IgD-negative memory B cell (primary cell): Measurements from ENCODE around the gene SVBP. TPM values are rescaled to one million over a fixed set of nuclear protein-coding genes. Genes with fewer than 3 reads are reported as not detected.
A peak's percentile ranks its signal among the peaks of the same experiment; 100 is the strongest.

Experiments
- H3K27ac Mint-ChIP-seq, 3 donors: one replicate each; pipeline ENCODE4 v1.8.0; 2020 to 2022; ENCODE audit warnings: mild to moderate bottlenecking in 3 of 3, mixed read lengths in 3 of 3, moderate library complexity in 1 of 3
- H3K27me3 Mint-ChIP-seq: one replicate; pipeline ENCODE4 v1.8.0; 2021; ENCODE audit warnings: mixed read lengths
- H3K36me3 Mint-ChIP-seq: one replicate; pipeline ENCODE4 v1.8.0; 2020; ENCODE audit warnings: mild to moderate bottlenecking, mixed read lengths
- H3K4me1 Mint-ChIP-seq, 3 donors: one replicate each; pipeline ENCODE4 v1.8.0; 2020 to 2022; ENCODE audit warnings: mixed read lengths in 3 of 3, mild to moderate bottlenecking in 1 of 3
- H3K4me3 Mint-ChIP-seq, 4 donors: one replicate each; pipeline ENCODE4 v1.8.0; 2020 to 2022; ENCODE audit warnings: mild to moderate bottlenecking in 4 of 4, mixed read lengths in 4 of 4, moderate library complexity in 3 of 4
- H3K9me3 Mint-ChIP-seq, 3 donors: one replicate each; pipeline ENCODE4 v1.8.0; 2020 to 2021; ENCODE audit warnings: mixed read lengths in 3 of 3, mild to moderate bottlenecking in 1 of 3
- polyA plus RNA-seq: library from polyadenylated mRNA; unstranded; fragments of 300-500 nt; fragmentation: Illumina TruSeq; gene quantifications from one replicate; pipeline ENCODE4 v1.2.3, GENCODE V29; 2021

Gene SVBP
- polyA plus RNA-seq, 1 donor from 2014 or later: 47.1 TPM

DNA sequence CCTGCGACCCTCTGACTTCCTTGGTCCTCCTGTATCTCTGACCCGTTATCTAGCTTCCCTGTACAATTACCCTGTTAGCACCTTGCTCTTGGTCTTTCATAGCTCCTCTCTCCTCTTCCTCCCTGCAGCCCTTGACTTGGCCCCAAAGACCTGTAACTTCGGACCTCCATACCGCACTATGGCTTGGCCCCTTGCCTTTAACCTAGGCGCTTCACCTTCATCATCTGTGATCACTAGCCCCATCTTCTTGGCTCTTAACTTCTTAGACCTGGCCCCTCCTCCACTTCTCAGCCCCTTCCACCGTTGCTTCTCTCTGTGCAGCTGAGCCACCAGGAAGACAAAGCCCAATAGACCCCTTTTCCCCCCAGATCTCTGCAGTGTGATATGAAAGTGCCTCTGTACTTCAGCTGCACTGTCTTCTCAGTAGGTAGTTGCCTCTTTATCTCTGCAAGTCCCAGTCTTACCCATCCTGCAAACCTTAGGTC, 30.0 kb upstream of the SVBP start:
- Mint-ChIP-seq H3K27me3 (no peaks in the 10 kb centered on the region), H3K27ac (peak overlapping the region; percentile 8 to 80 (median 18)), H3K4me1 (peaks cover 22 to 25% (median 25%) of the 10 kb centered on the region in 3 donors), H3K36me3 (peaks cover 14% of the 10 kb centered on the region), H3K9me3 (peaks cover 0 to 1% (median 0%) of the 10 kb centered on the region in 3 donors), H3K4me3 (peak overlapping the region; percentile 87 to 95 (median 92))

DNA sequence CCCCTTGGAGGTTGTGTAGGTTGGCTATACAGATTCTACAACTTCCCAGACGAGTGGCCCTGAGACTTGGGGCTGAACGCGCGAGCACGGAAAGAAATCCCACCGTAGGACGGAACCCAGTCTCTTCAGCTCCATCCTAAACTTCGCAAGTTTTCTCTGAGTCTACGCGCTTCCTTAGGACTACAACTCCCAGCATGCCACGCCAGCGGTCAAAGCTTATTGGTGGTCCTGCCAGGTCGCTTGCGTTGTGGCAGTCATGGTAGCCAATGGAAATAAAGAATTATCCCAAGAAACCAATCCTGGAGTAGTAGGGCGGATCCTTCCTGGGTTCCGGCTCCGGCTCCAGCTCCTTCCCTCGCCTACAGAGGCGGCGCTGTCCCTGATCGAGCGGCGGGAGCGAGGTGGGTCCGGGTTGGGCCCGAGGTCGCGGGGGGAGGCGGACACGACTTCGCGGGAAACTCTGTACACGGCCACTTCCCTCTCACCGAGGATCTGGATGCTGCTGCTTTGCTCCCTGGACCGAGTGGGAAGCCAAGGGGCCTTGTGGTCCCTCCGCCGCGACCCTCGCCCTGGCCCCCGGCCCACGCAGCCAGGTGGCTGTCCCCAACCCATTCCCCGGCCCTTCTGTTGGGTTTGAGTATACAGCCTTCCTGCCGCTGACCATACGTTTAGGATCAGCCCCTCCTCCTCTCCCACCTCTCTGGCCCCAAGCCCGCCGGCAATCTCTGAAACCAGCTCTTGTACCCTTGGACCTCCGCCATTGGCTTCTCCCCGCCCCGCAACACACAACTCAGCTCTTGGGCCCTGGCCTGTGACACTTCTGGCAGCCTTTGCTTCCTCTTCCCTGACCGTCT, 29.3 kb upstream of the SVBP start, which contains the start of gene ZNF691:
Gene ZNF691, plus strand, starts transcription at position 357 of the 854 bp plus-strand sequence. CDS start 3,046 bp downstream, outside the sequence.
- peaks cover 21 to 25% (median 24%) of the 10 kb centered on the region in 3 donors for H3K4me1 Mint-ChIP-seq
- H3K9me3 Mint-ChIP-seq: peaks cover 0 to 1% (median 0%) of the 10 kb centered on the region in 3 donors
- H3K27me3 Mint-ChIP-seq: no peaks in the 10 kb centered on the region
- H3K36me3 Mint-ChIP-seq: peaks cover 14% of the 10 kb centered on the region
- peak within 1 kb of the TSS; percentile 87 to 95 (median 92) for H3K4me3 Mint-ChIP-seq
- peak within 1 kb of the TSS; percentile 8 to 80 (median 59) for H3K27ac Mint-ChIP-seq

DNA sequence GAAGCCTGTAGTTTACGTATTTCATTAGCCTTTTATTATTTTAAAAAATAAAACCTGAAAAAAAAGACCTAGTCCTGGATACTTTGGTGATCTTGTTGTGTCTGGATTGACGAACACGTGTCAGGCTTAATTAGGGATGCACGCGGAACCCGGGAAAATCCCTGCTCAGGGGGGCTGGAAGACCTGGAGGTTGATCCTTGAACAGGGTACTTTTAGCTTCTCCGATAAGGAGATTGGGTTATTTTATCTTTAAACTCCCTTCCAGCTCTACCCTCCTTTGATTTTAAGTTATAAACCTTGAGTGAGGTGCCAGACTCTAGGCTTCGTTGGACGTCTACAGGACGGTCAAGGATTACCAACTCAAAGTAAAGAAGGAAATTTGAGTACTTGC, 28.7 kb upstream of the SVBP start:
- Mint-ChIP-seq H3K36me3 (peaks cover 11% of the 10 kb centered on the region), H3K9me3 (peaks cover 0 to 1% (median 0%) of the 10 kb centered on the region in 3 donors), H3K4me3 (peak overlapping the region; percentile 87 to 95 (median 92)), H3K27ac (peak overlapping the region; percentile 5 to 80 (median 59)), H3K4me1 (peaks cover 21 to 25% (median 24%) of the 10 kb centered on the region in 3 donors), H3K27me3 (no peaks in the 10 kb centered on the region)

DNA sequence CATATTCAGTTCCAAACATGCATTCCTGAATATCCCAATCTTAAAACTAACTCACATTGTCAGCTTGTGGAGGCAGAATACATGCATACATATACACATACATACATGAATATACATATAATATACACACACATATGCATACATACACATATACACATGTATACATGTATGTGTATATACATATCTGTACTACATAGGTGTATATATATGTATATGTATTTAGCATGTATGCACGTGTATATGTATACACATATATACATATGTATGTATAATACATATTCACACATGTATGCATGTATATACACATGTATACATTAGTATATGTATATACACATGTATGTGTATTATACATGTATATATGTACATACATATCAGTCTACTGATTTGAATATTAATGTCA, 28.0 kb upstream of the SVBP start:
- H3K4me1 Mint-ChIP-seq: peaks cover 21 to 25% (median 24%) of the 10 kb centered on the region in 3 donors
- no peak overlapping the region for H3K27ac Mint-ChIP-seq
- H3K9me3 Mint-ChIP-seq: peaks cover 0 to 1% (median 0%) of the 10 kb centered on the region in 3 donors
- H3K36me3 Mint-ChIP-seq: peaks cover 8% of the 10 kb centered on the region
- no peaks in the 10 kb centered on the region for H3K27me3 Mint-ChIP-seq
- no peak overlapping the region for H3K4me3 Mint-ChIP-seq

DNA sequence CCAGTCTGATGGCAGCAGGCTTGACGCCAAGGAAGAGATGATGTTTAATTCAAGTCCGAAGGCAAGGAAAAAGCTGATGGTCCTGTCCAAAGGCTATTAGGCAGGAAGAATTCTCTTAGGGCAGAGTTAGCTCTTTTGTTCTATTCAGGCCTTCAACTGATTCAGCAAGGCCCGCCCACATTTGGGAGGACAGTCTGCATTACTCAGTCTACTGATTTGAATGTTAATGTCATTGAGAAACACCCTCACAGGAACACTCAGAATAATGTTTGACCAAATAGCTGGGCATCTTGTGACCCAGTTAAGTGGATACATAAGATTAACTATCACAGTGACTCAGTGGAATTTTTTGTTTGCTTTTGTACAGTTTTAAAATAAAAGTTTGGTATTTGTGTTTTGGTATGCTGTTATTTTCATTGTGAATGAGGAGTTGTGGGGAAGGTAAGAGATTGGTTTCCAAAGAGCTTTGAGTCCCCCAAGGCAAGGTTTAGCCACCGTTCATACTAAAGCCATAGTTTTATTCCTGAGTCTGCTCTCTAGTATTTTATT, 27.5 kb upstream of the SVBP start:
- H3K27ac Mint-ChIP-seq: no peak overlapping the region
- H3K36me3 Mint-ChIP-seq: peaks cover 4% of the 10 kb centered on the region
- H3K4me3 Mint-ChIP-seq: peak overlapping the region in 1 of 4 donors; percentile 60
- H3K27me3 Mint-ChIP-seq: no peaks in the 10 kb centered on the region
- no peaks in the 10 kb centered on the region for H3K9me3 Mint-ChIP-seq
- H3K4me1 Mint-ChIP-seq: peaks cover 21 to 22% (median 21%) of the 10 kb centered on the region in 3 donors

DNA sequence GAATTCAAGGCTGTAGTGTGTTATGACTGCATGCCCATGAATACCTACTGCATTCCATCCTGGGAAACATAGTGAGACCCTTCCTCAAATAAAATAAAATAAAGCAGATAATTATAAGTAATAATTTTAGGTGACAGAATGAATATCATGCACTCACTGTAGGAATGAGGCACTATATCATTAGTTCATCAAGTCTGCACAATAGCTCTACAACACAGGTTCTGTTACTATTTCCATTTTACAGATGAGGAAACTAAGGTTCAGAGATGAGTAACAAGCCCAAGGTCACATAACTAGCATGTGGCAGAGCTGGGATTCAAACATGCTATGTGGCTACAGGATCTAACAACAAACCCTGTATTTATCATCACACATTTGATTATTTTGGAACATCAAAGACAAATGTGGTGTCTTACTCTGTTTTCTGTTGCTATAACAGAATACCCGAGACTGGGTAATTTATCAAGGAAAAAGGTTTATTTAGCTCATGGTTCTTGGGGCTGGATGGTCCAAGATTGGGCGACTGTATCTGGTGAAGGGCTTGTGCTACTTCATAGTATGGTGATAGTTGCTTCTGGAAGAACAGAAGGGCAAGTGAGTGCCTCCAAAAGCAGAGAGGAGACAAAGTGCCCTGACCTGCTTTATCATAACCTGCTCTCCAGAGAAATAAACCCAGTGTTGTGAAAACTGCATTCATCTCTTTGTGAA, 24.4 kb upstream of the SVBP start:
- Mint-ChIP-seq H3K36me3 (peaks cover 3% of the 10 kb centered on the region), H3K27ac (no peak overlapping the region), H3K9me3 (no peaks in the 10 kb centered on the region), H3K4me3 (no peak overlapping the region), H3K27me3 (no peaks in the 10 kb centered on the region), H3K4me1 (peaks cover 13 to 18% (median 18%) of the 10 kb centered on the region in 3 donors)

DNA sequence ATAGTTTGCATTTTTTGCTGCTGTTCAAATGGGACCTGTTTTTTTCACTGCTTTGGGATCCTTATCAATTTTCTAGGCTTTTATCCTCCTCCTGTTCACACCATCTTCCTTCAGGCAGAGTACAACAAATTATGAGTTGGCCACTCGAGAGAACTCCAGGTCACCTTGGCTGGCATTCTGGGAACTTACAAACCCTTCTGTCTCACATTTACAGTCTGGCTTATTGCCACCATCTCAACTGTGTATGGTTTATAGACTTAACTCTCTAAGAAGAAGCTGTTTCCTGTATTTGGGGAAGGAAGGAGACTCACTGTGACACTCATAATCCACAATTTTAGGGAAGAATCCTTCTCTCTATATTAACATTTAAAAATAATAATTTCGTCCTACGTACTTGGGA, 23.8 kb upstream of the SVBP start:
- Mint-ChIP-seq H3K27me3 (no peaks in the 10 kb centered on the region), H3K4me3 (no peak overlapping the region), H3K27ac (no peak overlapping the region), H3K4me1 (peaks cover 10 to 16% (median 15%) of the 10 kb centered on the region in 3 donors), H3K36me3 (peaks cover 3% of the 10 kb centered on the region), H3K9me3 (no peaks in the 10 kb centered on the region)

DNA sequence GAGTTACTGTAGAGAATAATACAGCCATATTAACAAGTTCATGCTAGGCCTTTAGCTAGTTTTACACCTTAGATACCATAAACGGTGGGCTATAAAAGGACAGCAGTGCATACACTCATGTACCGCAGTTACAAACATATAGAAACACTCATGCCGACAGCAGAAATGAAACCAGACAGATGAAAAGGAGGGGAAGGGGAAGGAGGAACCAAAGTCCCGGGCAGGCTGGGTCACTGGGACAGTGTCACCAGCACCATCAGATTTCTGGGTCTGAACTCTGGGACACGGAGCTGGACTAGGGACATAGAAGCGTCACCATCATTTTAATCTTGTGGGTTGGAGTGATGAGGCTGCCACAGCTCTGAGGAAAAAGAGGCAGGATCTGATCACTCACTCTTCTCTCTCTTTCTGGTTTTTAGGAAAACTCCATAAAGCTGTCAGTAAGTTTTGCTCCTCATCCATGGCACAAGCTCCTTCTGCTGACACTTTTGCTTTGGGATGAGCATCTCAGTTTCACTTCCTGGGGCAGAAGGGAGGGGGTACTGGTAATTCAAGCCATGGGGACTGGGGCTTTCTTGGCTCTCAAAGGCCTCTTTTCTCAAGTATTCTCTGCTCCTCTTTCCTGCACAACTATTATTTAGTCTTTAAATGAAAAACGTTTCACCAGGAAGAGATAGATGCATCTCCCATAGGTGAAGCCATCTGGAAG, 21.4 kb upstream of the SVBP start:
- Mint-ChIP-seq H3K27ac (peak overlapping the region in 1 of 3 donors; percentile 14), H3K36me3 (peaks cover 3% of the 10 kb centered on the region), H3K4me3 (peak overlapping the region in 3 of 4 donors; percentile 1 to 31 (median 7)), H3K27me3 (no peaks in the 10 kb centered on the region), H3K4me1 (peaks cover 14 to 22% (median 18%) of the 10 kb centered on the region in 3 donors), H3K9me3 (no peaks in the 10 kb centered on the region)

DNA sequence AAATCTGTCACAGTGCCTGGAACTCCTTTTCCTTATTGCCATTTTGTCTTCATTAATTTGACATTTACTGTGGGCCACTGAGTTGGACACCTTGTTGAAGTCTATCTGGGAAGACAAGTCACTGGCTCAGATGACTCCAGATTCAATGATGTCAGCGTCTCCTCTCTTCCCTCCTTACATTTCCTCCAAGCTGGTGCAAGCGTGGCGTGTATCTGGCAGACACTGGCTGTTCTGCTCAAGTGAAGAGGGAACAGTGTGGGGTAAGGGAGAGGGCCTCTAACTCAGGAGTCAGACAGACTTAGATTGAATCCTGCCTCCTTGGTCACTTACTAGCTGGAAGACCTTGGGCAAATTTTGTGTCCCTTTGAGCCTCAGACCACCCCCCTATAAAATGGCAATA, 20.5 kb upstream of the SVBP start:
- no peaks in the 10 kb centered on the region for H3K9me3 Mint-ChIP-seq

DNA sequence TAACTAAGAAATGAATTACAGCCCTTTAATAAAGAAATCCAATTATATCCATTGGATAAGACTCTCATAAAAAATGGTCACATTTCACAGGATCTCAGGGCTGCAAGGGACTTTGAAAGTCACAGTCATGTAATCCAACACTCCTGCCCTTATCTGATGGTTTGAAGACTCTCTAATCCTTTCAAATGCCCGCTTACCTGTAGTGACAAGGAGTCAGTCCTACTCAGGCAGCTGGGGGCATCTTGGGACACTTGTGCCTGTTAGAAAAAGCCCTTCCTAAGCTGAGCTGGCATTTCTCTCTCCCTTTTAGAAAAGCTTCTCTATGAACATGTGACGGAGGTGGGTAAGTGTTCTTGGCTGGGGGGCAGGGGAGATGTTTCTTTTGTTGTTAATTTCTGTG, 18.2 kb upstream of the SVBP start:
- Mint-ChIP-seq H3K4me1 (peaks cover 14 to 22% (median 18%) of the 10 kb centered on the region in 3 donors), H3K27me3 (no peaks in the 10 kb centered on the region), H3K36me3 (peaks cover 6% of the 10 kb centered on the region), H3K4me3 (no peak overlapping the region), H3K9me3 (no peaks in the 10 kb centered on the region), H3K27ac (peak overlapping the region in 1 of 3 donors; percentile 59)

More for the DNA sequence above, 20.5 kb upstream of the SVBP start:
- H3K27me3 Mint-ChIP-seq: no peaks in the 10 kb centered on the region
- peaks cover 14 to 22% (median 18%) of the 10 kb centered on the region in 3 donors for H3K4me1 Mint-ChIP-seq
- no peak overlapping the region for H3K4me3 Mint-ChIP-seq
- peaks cover under 1% of the 10 kb centered on the region for H3K36me3 Mint-ChIP-seq
- H3K27ac Mint-ChIP-seq: peak overlapping the region in 1 of 3 donors; percentile 91

DNA sequence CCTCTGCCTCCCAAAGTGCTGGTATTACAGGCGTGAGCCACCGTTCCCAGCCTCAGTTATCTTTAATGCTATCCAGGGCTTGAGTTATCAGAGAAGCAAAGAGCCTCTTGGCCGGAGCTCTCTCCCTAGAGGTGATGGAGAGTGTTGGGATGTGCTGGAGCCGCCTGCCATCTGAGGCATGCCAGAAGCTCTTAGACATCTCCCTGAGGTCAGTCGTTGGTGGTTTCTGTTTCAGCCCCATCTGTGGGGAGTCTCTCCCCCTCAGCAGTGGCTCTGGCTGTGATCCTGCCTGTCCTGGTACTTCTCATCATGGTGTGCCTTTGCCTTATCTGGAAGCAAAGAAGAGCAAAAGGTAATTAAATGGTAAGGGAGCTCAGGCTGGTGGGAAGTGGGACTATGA, 17.6 kb upstream of the SVBP start:
- no peaks in the 10 kb centered on the region for H3K9me3 Mint-ChIP-seq

DNA sequence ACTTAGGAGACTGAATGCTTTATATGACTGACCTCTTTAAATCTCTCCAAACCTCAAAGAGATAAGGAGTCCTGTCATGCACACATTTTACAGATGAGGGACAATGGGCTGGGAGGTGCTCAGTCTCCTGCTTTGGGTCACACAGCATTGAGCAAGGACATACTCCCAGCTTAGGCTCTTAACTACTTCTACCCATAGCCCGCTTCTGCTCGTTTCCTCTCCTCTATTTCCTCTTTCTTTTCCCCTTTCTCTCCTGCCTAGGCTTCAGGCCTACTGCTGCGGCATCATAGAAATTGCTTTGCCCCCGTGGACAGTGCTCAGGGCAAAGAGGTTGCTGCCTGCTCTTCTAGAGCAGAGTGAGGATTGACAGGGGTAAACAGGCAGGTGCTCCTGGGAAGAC, 16.8 kb upstream of the SVBP start:
- Mint-ChIP-seq H3K9me3 (no peaks in the 10 kb centered on the region), H3K36me3 (peaks cover 6% of the 10 kb centered on the region), H3K4me1 (peaks cover 14 to 22% (median 18%) of the 10 kb centered on the region in 3 donors), H3K27me3 (no peaks in the 10 kb centered on the region), H3K4me3 (no peak overlapping the region), H3K27ac (no peak overlapping the region)

More for the DNA sequence above, 17.6 kb upstream of the SVBP start:
- H3K36me3 Mint-ChIP-seq: peaks cover 6% of the 10 kb centered on the region
- peak overlapping the region in 1 of 3 donors; percentile 59 for H3K27ac Mint-ChIP-seq
- H3K4me1 Mint-ChIP-seq: peaks cover 14 to 22% (median 18%) of the 10 kb centered on the region in 3 donors
- no peak overlapping the region for H3K4me3 Mint-ChIP-seq
- H3K27me3 Mint-ChIP-seq: no peaks in the 10 kb centered on the region

DNA sequence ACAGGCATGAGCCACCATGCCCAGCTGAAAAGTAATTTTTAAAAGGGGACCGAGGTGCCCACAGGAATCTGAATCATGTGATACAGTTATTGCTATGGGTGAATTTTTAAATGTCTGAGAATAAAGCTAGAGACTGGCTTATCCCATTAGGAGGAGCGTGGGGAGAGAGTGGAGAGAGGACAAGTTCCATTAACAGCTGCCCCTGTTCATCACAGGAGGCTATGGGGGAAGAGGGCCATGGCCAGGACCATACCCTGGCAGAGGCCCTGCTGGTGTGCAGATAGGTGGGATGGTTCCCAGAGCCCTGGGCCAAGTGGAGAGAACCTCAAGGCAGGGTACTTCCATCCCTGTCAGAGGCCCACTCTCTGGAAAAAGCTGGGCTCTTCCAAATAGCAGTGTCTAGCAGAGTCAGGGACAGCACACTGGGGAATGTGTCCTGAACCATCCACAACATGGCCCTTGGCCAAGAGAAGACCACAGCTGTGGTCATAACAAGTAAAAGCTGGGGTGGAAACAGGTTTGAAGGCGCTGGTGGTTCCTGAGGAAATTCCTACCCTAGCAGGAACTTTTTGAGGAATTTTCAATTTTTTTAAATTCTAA, 15.5 kb upstream of the SVBP start:
- H3K27ac Mint-ChIP-seq: no peak overlapping the region
- no peaks in the 10 kb centered on the region for H3K9me3 Mint-ChIP-seq
- H3K4me3 Mint-ChIP-seq: no peak overlapping the region
- H3K4me1 Mint-ChIP-seq: peaks cover 5 to 12% (median 7%) of the 10 kb centered on the region in 3 donors
- peaks cover 6% of the 10 kb centered on the region for H3K36me3 Mint-ChIP-seq
- no peaks in the 10 kb centered on the region for H3K27me3 Mint-ChIP-seq

DNA sequence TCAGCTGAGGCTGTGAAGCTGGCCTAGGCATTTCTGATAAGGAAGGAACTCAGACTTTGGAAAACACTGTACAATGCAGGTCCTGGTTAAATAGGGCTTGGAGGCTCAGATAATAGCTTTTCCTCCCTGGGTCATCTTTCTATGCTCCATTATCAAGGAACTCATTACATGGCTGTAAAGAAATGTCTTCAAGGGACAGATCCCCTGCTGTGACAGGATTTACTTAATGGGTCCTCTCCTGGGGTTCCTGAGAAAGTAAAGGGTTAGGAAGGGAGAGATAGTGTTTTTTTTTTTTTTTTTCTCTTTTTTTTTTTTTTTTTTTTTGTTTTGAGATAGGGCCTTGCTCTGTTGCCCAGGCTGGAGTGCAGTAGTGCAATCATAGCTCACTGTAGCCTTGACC, 14.1 kb upstream of the SVBP start:
- Mint-ChIP-seq H3K27ac (no peak overlapping the region), H3K9me3 (no peaks in the 10 kb centered on the region), H3K36me3 (peaks cover 6% of the 10 kb centered on the region), H3K4me1 (peaks cover 3 to 10% (median 5%) of the 10 kb centered on the region in 3 donors), H3K4me3 (no peak overlapping the region), H3K27me3 (no peaks in the 10 kb centered on the region)
